OCI-LY1 (cell line): ENCODE results near the gene NF2.

Experiments used
- H2AFZ ChIP-seq: fragments of 200-600 bp; sonication (generic), shearing (Covaris generic); 2 replicates; pipeline ENCODE4 v1.6.0; 2014; ENCODE audit warnings: antibody characterized with exemption, mild to moderate bottlenecking, low read length
- H3F3A ChIP-seq: fragments of 200-600 bp; sonication (generic), shearing (Covaris generic); 2 replicates; pipeline ENCODE4 v1.6.0; 2014; ENCODE audit warnings: mild to moderate bottlenecking, antibody characterized with exemption, low read length, moderate library complexity; ENCODE audit not compliant: insufficient read depth
- H3K27ac ChIP-seq: fragments of 200-600 bp; sonication (generic); 2 replicates; pipeline ENCODE4 v1.5.1; 2014; ENCODE audit warnings: low read length, mixed run types, mild to moderate bottlenecking, low read depth; ENCODE audit not compliant: poor library complexity, severe bottlenecking
- H3K27me3 ChIP-seq: fragments of 200-600 bp; sonication (generic); 2 replicates; pipeline ENCODE4 v1.6.0; 2014; ENCODE audit warnings: antibody characterized with exemption, mild to moderate bottlenecking, low read length, moderate library complexity; ENCODE audit not compliant: insufficient read depth
- H3K36me3 ChIP-seq: fragments of 200-600 bp; sonication (generic); 2 replicates; pipeline ENCODE4 v1.6.1; 2014; ENCODE audit warnings: mild to moderate bottlenecking, antibody characterized with exemption, low read length, moderate library complexity, mixed read lengths; ENCODE audit not compliant: insufficient read depth
- H3K4me1 ChIP-seq: fragments of 200-600 bp; sonication (generic); 2 replicates; pipeline ENCODE4 v1.5.1; 2014; ENCODE audit warnings: mild to moderate bottlenecking, low read length, moderate library complexity; ENCODE audit not compliant: insufficient read depth, severe bottlenecking
- H3K4me2 ChIP-seq: fragments of 200-600 bp; sonication (generic), shearing (Covaris generic); 2 replicates; pipeline ENCODE4 v1.6.1; 2014; ENCODE audit warnings: low read length
- H3K4me3 ChIP-seq: fragments of 200-600 bp; sonication (generic); 2 replicates; pipeline ENCODE4 v1.5.1; 2014; ENCODE audit warnings: low read length, low read depth, mild to moderate bottlenecking, mixed read lengths; ENCODE audit not compliant: poor library complexity, severe bottlenecking
- H3K79me2 ChIP-seq: fragments of 200-600 bp; shearing (Covaris generic); 2 replicates; pipeline ENCODE4 v1.6.1; 2016; ENCODE audit warnings: mixed run types, low read length, mixed read lengths; ENCODE audit not compliant: insufficient read depth
- H3K9ac ChIP-seq: fragments of 200-600 bp; sonication (generic), shearing (Covaris generic); 2 replicates; pipeline ENCODE4 v1.6.1; 2014; ENCODE audit warnings: mild to moderate bottlenecking, low read length, mixed read lengths
- H3K9me2 ChIP-seq: fragments of 200-600 bp; sonication (generic), shearing (Covaris generic); 2 replicates; pipeline ENCODE4 v1.6.1; 2014; ENCODE audit warnings: low read depth, mild to moderate bottlenecking, low read length, mixed read lengths
- H3K9me3 ChIP-seq: fragments of 200-600 bp; shearing (Covaris generic); 2 replicates; pipeline ENCODE4 v1.6.1; 2014; ENCODE audit warnings: low read length, mixed read lengths
- H4K20me1 ChIP-seq: fragments of 200-600 bp; sonication (generic), shearing (Covaris generic); 2 replicates; pipeline ENCODE4 v1.6.0; 2016; ENCODE audit warnings: mild to moderate bottlenecking, low read length; ENCODE audit not compliant: insufficient read depth
- EZH2 ChIP-seq: fragments of 200-600 bp; sonication (generic), shearing (Covaris generic); IDR thresholded peaks from 2 replicates; pipeline ENCODE4 v1.8.0; 2017; ENCODE audit warnings: borderline replicate concordance, mixed run types, mild to moderate bottlenecking, antibody characterized with exemption, low read length, moderate library complexity, mixed read lengths
- TF ChIP-seq, protein P1 (sequence below): fragments of 200-600 bp; sonication (generic), shearing (Covaris generic); IDR thresholded peaks from 2 replicates; pipeline ENCODE4 v1.5.1; 2017; ENCODE audit warnings: mild to moderate bottlenecking, antibody characterized with exemption, low read length, moderate library complexity, mixed read lengths

The NF2 gene

DNA sequence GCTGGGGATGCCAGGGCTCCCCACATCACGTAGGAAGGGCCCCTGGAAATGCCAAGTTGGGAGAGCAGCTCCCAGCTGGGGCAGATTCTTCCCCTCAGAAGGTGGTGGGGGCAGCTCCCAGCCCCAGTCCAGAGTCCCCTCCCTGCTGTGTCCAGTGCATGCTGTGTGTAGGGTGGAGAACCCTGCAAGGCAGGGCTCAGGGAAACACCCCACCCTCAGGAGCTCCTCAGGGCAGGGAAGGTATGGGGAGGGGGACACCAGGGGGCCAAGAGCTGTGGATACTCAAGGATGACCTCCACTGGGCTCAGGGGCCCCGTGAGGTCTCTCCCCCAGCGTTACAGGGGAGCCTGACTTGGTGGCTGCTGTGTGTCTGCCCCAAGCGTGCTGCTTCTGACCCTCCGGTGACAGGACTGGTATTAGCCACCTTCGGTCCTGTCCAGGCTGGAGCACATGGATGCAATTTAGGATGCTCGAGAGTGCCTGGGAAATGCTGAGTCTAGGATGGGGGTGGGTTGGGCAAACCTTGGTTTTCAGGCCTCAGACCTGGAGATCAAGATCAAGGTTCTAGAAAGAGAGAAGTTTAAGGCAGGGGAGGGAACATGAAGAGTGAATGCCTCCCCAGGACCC is 100.2 kb downstream of the NF2 start:
- Histone ChIP-seq H3K36me3 (no peaks in the 10 kb centered on the region), H3K4me2 (peak overlapping the region; percentile 30; the same call in 1 of the 2 replicates), H3K27ac (no peak overlapping the region), H3K9me3 (no peaks in the 10 kb centered on the region), H3K4me1 (peaks cover 22% of the 10 kb centered on the region), H3K9ac (no peak overlapping the region), H2AFZ (no peak overlapping the region), H3K9me2 (no peaks in the 10 kb centered on the region), H3K79me2 (no peaks in the 10 kb centered on the region), H4K20me1 (no peaks in the 10 kb centered on the region), H3K27me3 (no peaks in the 10 kb centered on the region; the same call in 1 of the 2 replicates), H3F3A (no peaks in the 10 kb centered on the region), H3K4me3 (no peak overlapping the region)
- TF ChIP-seq, protein P1, sequence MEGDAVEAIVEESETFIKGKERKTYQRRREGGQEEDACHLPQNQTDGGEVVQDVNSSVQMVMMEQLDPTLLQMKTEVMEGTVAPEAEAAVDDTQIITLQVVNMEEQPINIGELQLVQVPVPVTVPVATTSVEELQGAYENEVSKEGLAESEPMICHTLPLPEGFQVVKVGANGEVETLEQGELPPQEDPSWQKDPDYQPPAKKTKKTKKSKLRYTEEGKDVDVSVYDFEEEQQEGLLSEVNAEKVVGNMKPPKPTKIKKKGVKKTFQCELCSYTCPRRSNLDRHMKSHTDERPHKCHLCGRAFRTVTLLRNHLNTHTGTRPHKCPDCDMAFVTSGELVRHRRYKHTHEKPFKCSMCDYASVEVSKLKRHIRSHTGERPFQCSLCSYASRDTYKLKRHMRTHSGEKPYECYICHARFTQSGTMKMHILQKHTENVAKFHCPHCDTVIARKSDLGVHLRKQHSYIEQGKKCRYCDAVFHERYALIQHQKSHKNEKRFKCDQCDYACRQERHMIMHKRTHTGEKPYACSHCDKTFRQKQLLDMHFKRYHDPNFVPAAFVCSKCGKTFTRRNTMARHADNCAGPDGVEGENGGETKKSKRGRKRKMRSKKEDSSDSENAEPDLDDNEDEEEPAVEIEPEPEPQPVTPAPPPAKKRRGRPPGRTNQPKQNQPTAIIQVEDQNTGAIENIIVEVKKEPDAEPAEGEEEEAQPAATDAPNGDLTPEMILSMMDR: no peak
- TF ChIP-seq EZH2: no peak

- Histone ChIP-seq H3K4me2 (no peak overlapping the region), H3K27me3 (no peaks in the 10 kb centered on the region; the same call in 1 of the 2 replicates), H3K9me3 (no peaks in the 10 kb centered on the region), H4K20me1 (no peaks in the 10 kb centered on the region), H3F3A (no peaks in the 10 kb centered on the region), H3K4me3 (no peak overlapping the region), H2AFZ (no peak overlapping the region), H3K79me2 (no peaks in the 10 kb centered on the region), H3K9me2 (no peaks in the 10 kb centered on the region), H3K27ac (no peak overlapping the region), H3K9ac (no peak overlapping the region), H3K4me1 (peaks cover 22% of the 10 kb centered on the region), H3K36me3 (no peaks in the 10 kb centered on the region)
- TF ChIP-seq, protein P1: no peak
- TF ChIP-seq EZH2: no peak
These were observed 101.3 kb downstream of the NF2 start for GRCh38 chr22:29704528-29705285.

GRCh38 chr22:29705651-29706050 is 102.2 kb downstream of the NF2 start:
- no peak overlapping the region for H2AFZ ChIP-seq
- no peaks in the 10 kb centered on the region for H4K20me1 ChIP-seq
- no peaks in the 10 kb centered on the region for H3F3A ChIP-seq
- peaks cover 22% of the 10 kb centered on the region for H3K4me1 ChIP-seq
- H3K4me2 ChIP-seq: no peak overlapping the region
- H3K9ac ChIP-seq: no peak overlapping the region
- H3K79me2 ChIP-seq: no peaks in the 10 kb centered on the region
- H3K9me3 ChIP-seq: no peaks in the 10 kb centered on the region
- TF ChIP-seq, protein P1: no peak
- TF ChIP-seq EZH2: no peak
- no peak overlapping the region for H3K27ac ChIP-seq
- H3K9me2 ChIP-seq: no peaks in the 10 kb centered on the region
- no peaks in the 10 kb centered on the region for H3K36me3 ChIP-seq
- no peak overlapping the region for H3K4me3 ChIP-seq
- H3K27me3 ChIP-seq: no peaks in the 10 kb centered on the region; the same call in 1 of the 2 replicates
